Thoracic aorta (tissue), 2 donors: ENCODE data around the gene TBC1D9B. TPM values are rescaled to one million over a fixed set of nuclear protein-coding genes. Genes with fewer than 3 reads are reported as not detected.

Experiments
- ATAC-seq: fragments of 150-250 bp; one replicate; pipeline ENCODE4 v1.8.0; 2017; ENCODE audit warnings: low read depth; ENCODE audit not compliant: insufficient number of reproducible peaks, low FRiP score
- DNase-seq: peaks from one replicate; pipeline ENCODE4 v3.0.0-alpha.2; 2020; ENCODE audit warnings: low spot score
- H3K27ac ChIP-seq, 2 donors: fragments of 200-600 bp; sonication (generic); 1 replicate in 1 of 2; 2 replicates in 1 of 2; pipeline ENCODE4 v1.5.1; 2016; ENCODE audit warnings: mild to moderate bottlenecking in 2 of 2, moderate library complexity in 2 of 2
- H3K27me3 ChIP-seq: fragments of 200-600 bp; sonication (generic); replicated peaks from 2 replicates; pipeline ENCODE4 v1.6.0; 2016; ENCODE audit warnings: mild to moderate bottlenecking; ENCODE audit not compliant: insufficient read depth
- H3K36me3 ChIP-seq: fragments of 200-600 bp; sonication (generic); one replicate; pipeline ENCODE4 v1.5.1; 2016
- H3K4me1 ChIP-seq, 2 donors: fragments of 200-600 bp; sonication (generic); 1 replicate in 1 of 2; 2 replicates in 1 of 2; pipeline versions ENCODE4 v1.5.1 to v1.6.0; 2016; ENCODE audit warnings: low read depth in 2 of 2, mild to moderate bottlenecking in 1 of 2; ENCODE audit not compliant: control insufficient read depth in 1 of 2
- H3K4me3 ChIP-seq: fragments of 200-600 bp; sonication (generic); 2 replicates; pipeline ENCODE4 v1.5.1; 2016; ENCODE audit warnings: mild to moderate bottlenecking
- H3K9me3 ChIP-seq: fragments of 200-600 bp; sonication (generic); 2 replicates; pipeline ENCODE4 v1.5.1; 2016
- CTCF ChIP-seq: fragments of 200-600 bp; sonication (generic); IDR thresholded peaks from one replicate; pipeline ENCODE4 v1.5.1; 2019; ENCODE audit warnings: antibody characterized with exemption
- total RNA-seq, 2 donors: library from RNA; depleted of rRNA; stranded (reverse); fragments of >200 nt; gene quantifications; one replicate each; pipeline versions ENCODE4 v1.1.0 to v1.2.3, GENCODE V29; 2016

TBC1D9B gene
- total RNA-seq, 2 donors from 2014 or later, result 91.9 to 104 TPM

GRCh38 chr5:179880066-179880650, 27.5 kb downstream of the TBC1D9B start:
- H3K4me1 ChIP-seq, result no peaks in the 10 kb centered on the region
- ATAC-seq (no peak), DNase-seq (no peak)
- peaks cover 15% of the 10 kb centered on the region for H3K9me3 ChIP-seq
- no peak overlapping the region for H3K4me3 ChIP-seq
- TF ChIP-seq CTCF, result no peak
- peaks cover 33% of the 10 kb centered on the region for H3K36me3 ChIP-seq
- H3K27ac ChIP-seq, result no peak overlapping the region
- no peaks in the 10 kb centered on the region for H3K27me3 ChIP-seq

- Histone ChIP-seq H3K4me3 (no peak overlapping the region), H3K9me3 (peaks cover 15% of the 10 kb centered on the region), H3K36me3 (peaks cover 37% of the 10 kb centered on the region), H3K27ac (no peak overlapping the region), H3K4me1 (no peaks in the 10 kb centered on the region), H3K27me3 (no peaks in the 10 kb centered on the region)
- DNase-seq (no peak), ATAC-seq (no peak)
- TF ChIP-seq CTCF, result no peak
These were observed 28.0 kb downstream of the TBC1D9B start for GRCh38 chr5:179879690-179880010.

- peaks cover 15% of the 10 kb centered on the region for H3K9me3 ChIP-seq
- TF ChIP-seq CTCF, result no peak
- H3K4me3 ChIP-seq, result no peak overlapping the region
- no peaks in the 10 kb centered on the region for H3K4me1 ChIP-seq
- peaks cover 37% of the 10 kb centered on the region for H3K36me3 ChIP-seq
- no peaks in the 10 kb centered on the region for H3K27me3 ChIP-seq
- H3K27ac ChIP-seq, result no peak overlapping the region
- ATAC-seq, result no peak
- no peak for DNase-seq
These were observed 28.6 kb downstream of the TBC1D9B start for GRCh38 chr5:179879003-179879689.

- no peak for ATAC-seq
- H3K36me3 ChIP-seq, result peaks cover 37% of the 10 kb centered on the region
- peaks cover 13% of the 10 kb centered on the region for H3K9me3 ChIP-seq
These were observed 29.3 kb downstream of the TBC1D9B start for GRCh38 chr5:179878222-179879002.

More at GRCh38 chr5:179878222-179879002, 29.3 kb downstream of the TBC1D9B start:
- H3K27ac ChIP-seq, result no peak overlapping the region
- no peaks in the 10 kb centered on the region for H3K27me3 ChIP-seq
- no peaks in the 10 kb centered on the region for H3K4me1 ChIP-seq
- TF ChIP-seq CTCF, result no peak
- no peak for DNase-seq
- no peak overlapping the region for H3K4me3 ChIP-seq
